Measurements from ENCODE around the gene GLDN. TPM values are rescaled to one million over a fixed set of nuclear protein-coding genes. Genes with fewer than 3 reads are reported as not detected.

GLDN gene
- total and polyA plus RNA-seq, 2 experiments from 2014 or later = 0.29 to 2.8 TPM

DNA sequence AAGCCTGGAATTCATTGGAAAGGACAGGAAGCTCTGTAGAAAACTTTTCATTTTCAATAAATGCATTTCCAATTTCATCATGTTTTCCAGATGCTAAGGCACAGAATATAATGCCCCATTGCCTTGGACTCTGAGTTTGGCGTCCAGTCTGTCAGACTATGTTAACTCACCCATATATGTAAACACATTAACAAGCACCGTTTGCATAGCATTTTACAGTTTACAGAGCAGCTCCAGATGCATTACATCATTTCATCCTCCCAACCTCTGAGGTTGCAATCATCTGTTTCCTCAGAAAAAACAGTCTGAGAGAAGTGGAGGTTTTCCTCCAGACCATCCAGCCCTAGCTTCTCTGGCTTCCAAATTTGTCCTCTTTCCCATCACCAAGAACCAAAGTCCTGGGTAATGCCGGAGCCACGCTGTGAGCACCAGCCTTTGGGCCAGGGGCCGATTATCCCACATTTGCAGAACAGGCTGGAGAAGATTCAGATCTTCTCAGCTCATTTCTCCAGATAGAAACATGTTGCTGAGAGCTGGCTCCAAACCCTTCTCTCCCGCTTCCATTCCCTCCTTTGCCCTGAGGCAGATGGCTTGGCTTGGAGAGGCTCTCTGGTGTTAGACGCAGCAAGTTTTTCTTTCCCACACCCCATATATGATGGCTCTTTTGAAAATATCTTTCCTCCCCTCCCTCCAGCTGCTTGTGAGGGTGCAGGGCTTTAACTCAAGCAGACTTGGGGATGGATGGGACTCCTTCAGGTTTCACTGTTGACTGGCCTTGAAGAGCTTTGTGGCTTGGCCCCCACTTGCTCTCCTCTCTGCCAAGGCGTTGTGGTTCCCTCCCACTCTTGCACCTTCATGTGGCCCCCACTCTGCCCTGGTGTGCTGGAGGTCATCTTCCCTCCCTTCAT lies 29.0 kb upstream of the GLDN start:
- DNase-seq = peak; percentile 48
- Histone ChIP-seq H3K36me3 (ENCODE audit: low read depth) (no peaks in the 10 kb centered on the region), H3K4me3 (no peak overlapping the region), H2AFZ (no peak overlapping the region; the same call in 1 of the 2 replicates), H3K9me2 (ENCODE audit: insufficient read depth) (no peaks in the 10 kb centered on the region), H3K9me3 (ENCODE audit: low read depth) (no peaks in the 10 kb centered on the region), H3K27ac (no peak overlapping the region), H3K4me2 (ENCODE audit: unreplicated experiment) (peak overlapping the region; percentile 7), H3K27me3 (replicated peaks; ENCODE audit: insufficient read depth) (no peaks in the 10 kb centered on the region), H3K9ac (no peak overlapping the region), H4K20me1 (ENCODE audit: insufficient read depth) (no peaks in the 10 kb centered on the region), H3K4me1 (ENCODE audit: insufficient read depth) (peaks cover 23% of the 10 kb centered on the region), H3F3A (ENCODE audit: insufficient read depth) (peaks cover 26% of the 10 kb centered on the region), H3K79me2 (ENCODE audit: insufficient read depth) (no peaks in the 10 kb centered on the region)
- 27 to 32% methylated on average over 8 of the region's 8 CpGs for WGBS, 2 experiments (ENCODE audit: low coverage in 1 of 2, low lambda C conversion rate in 2 of 2, missing lambda C conversion rate in 2 of 2)
- TF ChIP-seq EZH2 (IDR thresholded peaks at IDR 0.05; ENCODE audit: insufficient read depth, poor library complexity, severe bottlenecking) = no peak
- TF ChIP-seq EZH2phosphoT487 (IDR thresholded peaks at IDR 0.05; ENCODE audit: insufficient read depth, low read depth) = no peak
- in situ Hi-C loops (cut with MboI) = no loop called here

DNA sequence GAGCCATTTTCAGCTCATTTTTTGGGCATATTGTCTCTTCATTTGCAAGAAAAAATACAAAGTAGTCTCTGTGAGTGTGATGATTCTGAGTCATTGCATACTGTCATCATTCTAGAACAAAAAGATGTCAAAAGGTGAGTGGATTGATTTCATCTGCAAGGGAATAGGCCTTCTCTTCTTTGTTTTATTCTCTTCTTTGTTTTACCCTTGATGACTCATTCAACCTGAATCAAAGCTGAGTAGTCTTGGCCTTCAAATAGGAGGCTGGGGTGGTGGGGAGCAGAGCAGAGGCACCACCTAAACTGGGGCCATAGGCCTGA lies 28.4 kb upstream of the GLDN start:
- H3K9ac ChIP-seq = no peak overlapping the region
- H3K4me1 ChIP-seq (ENCODE audit: insufficient read depth) = peaks cover 23% of the 10 kb centered on the region
- H3K27me3 ChIP-seq (replicated peaks; ENCODE audit: insufficient read depth) = no peaks in the 10 kb centered on the region
- no peaks in the 10 kb centered on the region for H3K79me2 ChIP-seq (ENCODE audit: insufficient read depth)
- H3K4me2 ChIP-seq (ENCODE audit: unreplicated experiment) = no peak overlapping the region
- H3K9me2 ChIP-seq (ENCODE audit: insufficient read depth) = no peaks in the 10 kb centered on the region
- H3F3A ChIP-seq (ENCODE audit: insufficient read depth) = peaks cover 26% of the 10 kb centered on the region
- H2AFZ ChIP-seq = no peak overlapping the region
- H3K4me3 ChIP-seq = no peak overlapping the region
- in situ Hi-C loops (cut with MboI) = no loop called here
- H4K20me1 ChIP-seq (ENCODE audit: insufficient read depth) = no peaks in the 10 kb centered on the region
- H3K27ac ChIP-seq = no peak overlapping the region
- peak; percentile 51 for DNase-seq
- no peaks in the 10 kb centered on the region for H3K9me3 ChIP-seq (ENCODE audit: low read depth)
- TF ChIP-seq EZH2 (IDR thresholded peaks at IDR 0.05; ENCODE audit: insufficient read depth, poor library complexity, severe bottlenecking) = no peak
- no peak for TF ChIP-seq EZH2phosphoT487 (IDR thresholded peaks at IDR 0.05; ENCODE audit: insufficient read depth, low read depth)
- H3K36me3 ChIP-seq (ENCODE audit: low read depth) = no peaks in the 10 kb centered on the region

DNA sequence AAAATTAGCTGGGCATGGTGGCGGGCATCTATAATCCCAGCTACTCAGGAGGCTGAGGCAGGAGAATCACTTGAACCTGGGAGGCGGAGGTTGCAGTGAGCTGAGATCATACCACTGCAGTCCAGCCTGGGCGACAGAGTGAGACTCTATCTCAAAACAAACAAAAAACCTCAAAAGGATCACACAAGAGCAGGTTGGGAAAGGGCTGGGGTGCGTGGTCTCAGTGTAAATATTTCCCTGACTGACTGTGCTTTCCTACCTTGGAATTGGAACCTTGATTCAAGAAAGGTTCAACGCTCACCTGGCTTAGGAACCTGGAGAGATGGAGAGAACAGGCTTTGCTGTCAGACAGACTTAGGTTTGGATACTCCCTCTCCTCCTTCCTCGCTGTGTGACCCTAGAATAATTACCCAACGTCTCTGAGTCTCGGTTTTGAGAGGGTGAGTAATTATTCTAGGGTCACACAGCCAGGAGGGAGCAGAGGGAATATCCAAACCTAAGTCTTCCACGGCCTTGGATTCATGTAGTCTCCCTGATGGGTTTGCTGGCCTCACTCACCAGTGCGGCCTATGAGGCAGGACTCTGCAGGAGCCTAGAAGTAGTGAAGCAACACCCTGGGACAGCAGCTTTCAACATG lies 27.7 kb upstream of the GLDN start:
- H3K79me2 ChIP-seq (ENCODE audit: insufficient read depth) = no peaks in the 10 kb centered on the region
- no peaks in the 10 kb centered on the region for H3K9me3 ChIP-seq (ENCODE audit: low read depth)
- no peak overlapping the region for H3K27ac ChIP-seq
- no peak overlapping the region for H2AFZ ChIP-seq
- DNase-seq = no peak
- H3K4me1 ChIP-seq (ENCODE audit: insufficient read depth) = peaks cover 28% of the 10 kb centered on the region
- no peaks in the 10 kb centered on the region for H3K36me3 ChIP-seq (ENCODE audit: low read depth)
- no peaks in the 10 kb centered on the region for H3K9me2 ChIP-seq (ENCODE audit: insufficient read depth)
- no peak overlapping the region for H3K4me2 ChIP-seq (ENCODE audit: unreplicated experiment)
- WGBS, 2 experiments (ENCODE audit: low coverage in 1 of 2, low lambda C conversion rate in 2 of 2, missing lambda C conversion rate in 2 of 2) = 92 to 94% methylated on average over 10 of the region's 10 CpGs
- no peak overlapping the region for H3K9ac ChIP-seq
- H4K20me1 ChIP-seq (ENCODE audit: insufficient read depth) = no peaks in the 10 kb centered on the region
- no peak for TF ChIP-seq EZH2 (IDR thresholded peaks at IDR 0.05; ENCODE audit: insufficient read depth, poor library complexity, severe bottlenecking)
- no peak for TF ChIP-seq EZH2phosphoT487 (IDR thresholded peaks at IDR 0.05; ENCODE audit: insufficient read depth, low read depth)
- no peaks in the 10 kb centered on the region for H3K27me3 ChIP-seq (replicated peaks; ENCODE audit: insufficient read depth)
- H3K4me3 ChIP-seq = no peak overlapping the region
- peaks cover 32% of the 10 kb centered on the region for H3F3A ChIP-seq (ENCODE audit: insufficient read depth)
- in situ Hi-C loops (cut with MboI) = no loop called here

DNA sequence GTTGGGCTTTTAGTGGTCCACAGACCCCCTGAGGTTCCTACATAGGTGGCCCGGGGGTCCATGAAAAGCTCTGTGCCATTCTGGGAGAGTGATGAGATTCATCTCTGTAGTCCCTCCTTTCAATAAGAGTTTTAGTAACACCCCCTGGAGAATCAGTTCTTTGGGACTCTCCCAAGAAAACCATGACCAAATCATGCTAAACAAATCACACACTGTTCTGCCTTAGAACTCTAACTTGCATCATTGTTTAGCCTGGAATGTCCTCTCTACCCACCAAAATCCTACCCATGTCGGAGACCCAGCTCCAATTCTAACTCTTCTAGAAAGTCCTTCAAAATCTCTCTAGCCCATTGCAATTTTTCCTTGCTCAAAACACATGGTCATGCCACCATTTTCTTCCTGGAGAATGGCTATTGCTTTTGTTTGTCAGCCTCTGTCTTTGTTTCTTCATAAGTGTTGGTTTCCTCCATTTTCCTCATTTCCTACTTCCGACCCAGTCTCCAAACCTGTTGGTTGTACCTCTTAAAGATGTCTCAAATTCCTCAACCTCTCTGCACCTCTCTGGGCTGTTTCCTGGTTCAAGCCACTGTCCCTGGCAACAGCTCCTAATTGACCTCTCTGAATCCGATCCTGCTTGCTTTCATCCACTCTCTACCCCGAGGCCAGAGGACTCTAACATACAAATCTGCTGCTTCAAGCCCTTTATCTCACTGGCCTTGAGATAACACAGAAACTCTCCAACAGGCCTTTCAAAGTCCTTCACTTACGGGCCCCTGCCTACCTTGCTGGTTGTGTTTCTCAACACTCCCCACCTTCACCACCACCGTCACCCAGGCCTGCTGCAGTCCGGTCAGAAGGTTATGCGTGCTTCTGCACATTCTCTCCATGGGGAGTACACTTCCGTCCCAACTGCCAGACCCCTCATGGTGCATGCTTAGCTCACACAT lies 26.8 kb upstream of the GLDN start:
- no peak overlapping the region for H3K4me2 ChIP-seq (ENCODE audit: unreplicated experiment)
- no peak overlapping the region for H3K4me3 ChIP-seq
- TF ChIP-seq EZH2 (IDR thresholded peaks at IDR 0.05; ENCODE audit: insufficient read depth, poor library complexity, severe bottlenecking) = no peak
- TF ChIP-seq EZH2phosphoT487 (IDR thresholded peaks at IDR 0.05; ENCODE audit: insufficient read depth, low read depth) = no peak
- no peaks in the 10 kb centered on the region for H3K79me2 ChIP-seq (ENCODE audit: insufficient read depth)
- H3K36me3 ChIP-seq (ENCODE audit: low read depth) = no peaks in the 10 kb centered on the region
- no peak overlapping the region for H3K9ac ChIP-seq
- in situ Hi-C loops (cut with MboI) = no loop called here
- H3K9me3 ChIP-seq (ENCODE audit: low read depth) = no peaks in the 10 kb centered on the region
- 85 to 87% methylated on average over 10 of the region's 10 CpGs for WGBS, 2 experiments (ENCODE audit: low coverage in 1 of 2, low lambda C conversion rate in 2 of 2, missing lambda C conversion rate in 2 of 2)
- no peak for DNase-seq
- H3F3A ChIP-seq (ENCODE audit: insufficient read depth) = peaks cover 34% of the 10 kb centered on the region
- no peaks in the 10 kb centered on the region for H3K27me3 ChIP-seq (replicated peaks; ENCODE audit: insufficient read depth)
- H3K9me2 ChIP-seq (ENCODE audit: insufficient read depth) = no peaks in the 10 kb centered on the region
- H2AFZ ChIP-seq = no peak overlapping the region
- H3K27ac ChIP-seq = no peak overlapping the region
- peaks cover 31% of the 10 kb centered on the region for H3K4me1 ChIP-seq (ENCODE audit: insufficient read depth)
- H4K20me1 ChIP-seq (ENCODE audit: insufficient read depth) = no peaks in the 10 kb centered on the region

All from GM23248 (cell line).